NCI-H2081 treated with DMSO at 0.1 percent for 48 hours (cell line): ENCODE results near the gene SPATA31A5.
"Not testable (repeated sequence)": the region's sequence is repeated elsewhere in the genome, so short reads cannot be mapped to it uniquely, and the experiment has no call there.

Experiments used
- DNase-seq: peaks from one replicate; lab custom pipeline; 2025; lab: John Stamatoyannopoulos, UW

SPATA31A5 gene

DNA sequence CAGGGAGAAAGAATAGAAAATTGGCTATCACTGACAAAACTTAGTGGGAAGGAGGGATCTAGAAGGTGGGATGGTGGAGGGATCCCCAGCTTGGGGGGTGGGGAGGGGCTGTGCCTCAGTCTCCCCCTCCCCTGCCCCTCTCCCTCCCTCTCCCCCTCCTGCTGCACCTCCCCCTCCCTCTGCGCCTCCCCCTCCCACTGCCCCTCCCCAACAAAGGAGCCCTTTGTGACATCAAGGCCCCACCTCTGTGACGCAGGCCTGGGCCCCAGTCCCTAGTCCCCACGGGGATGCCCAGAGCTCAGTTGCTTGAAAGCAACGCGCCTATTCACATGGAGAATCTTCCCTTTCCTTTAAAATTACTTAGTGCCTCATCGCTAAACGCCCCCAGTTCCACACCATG lies at the start of gene SPATA31A5:
Gene SPATA31A5 (plus strand): TSS at position 301 of the 400 bp plus-strand sequence. CDS start 29 bp downstream, at position 330.
- DNase-seq = not testable (repeated sequence)

DNA sequence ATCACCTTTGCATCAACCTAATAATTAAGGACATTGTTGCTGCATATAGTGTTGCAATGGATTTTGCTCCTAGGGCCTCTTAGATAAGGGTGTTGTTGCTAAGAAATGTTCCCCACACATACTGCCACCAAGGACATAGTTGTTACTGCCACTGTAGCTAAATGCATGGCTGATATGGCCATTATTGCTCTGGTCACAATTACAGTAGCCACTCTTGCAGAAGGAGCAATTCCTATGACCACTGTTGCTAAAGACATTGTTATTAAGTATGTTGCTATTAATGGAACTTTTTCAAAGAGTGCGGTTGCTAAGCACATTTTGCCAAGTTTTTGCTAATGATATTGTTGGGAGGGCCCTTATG lies 48.8 kb downstream of the SPATA31A5 start:
- not testable (repeated sequence) for DNase-seq

DNA sequence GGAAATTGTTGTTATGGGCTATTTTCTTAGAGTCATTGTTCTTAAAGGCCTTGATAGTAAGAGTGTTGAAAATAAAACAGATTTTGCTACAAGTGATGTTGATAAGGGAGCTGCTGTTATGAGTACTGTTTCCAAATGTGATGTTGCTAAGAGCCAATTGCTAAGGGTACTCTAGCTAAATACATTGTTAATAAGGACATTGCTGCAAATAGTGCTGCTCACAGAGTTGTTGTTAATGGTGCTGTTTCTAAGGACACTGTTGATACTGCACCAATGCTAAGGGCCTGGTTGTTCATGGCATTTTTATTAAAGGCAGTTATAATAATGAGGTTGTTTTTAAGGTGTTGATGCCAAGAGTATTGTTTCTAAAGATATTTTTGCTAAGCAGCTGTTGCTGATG lies 52.2 kb downstream of the SPATA31A5 start:
- not testable (repeated sequence) for DNase-seq
